NCI-H345 treated with DMSO at 0.1 percent for 48 hours (cell line): ENCODE results near the gene CAMTA1.
"Not testable (repeated sequence)": the region's sequence is repeated elsewhere in the genome, so short reads cannot be mapped to it uniquely, and the experiment has no call there.

ENCODE experiments used
- DNase-seq: peaks from one replicate; lab custom pipeline; 2025; ENCODE audit not compliant: unreplicated experiment; lab: John Stamatoyannopoulos, UW

CAMTA1 gene

DNA sequence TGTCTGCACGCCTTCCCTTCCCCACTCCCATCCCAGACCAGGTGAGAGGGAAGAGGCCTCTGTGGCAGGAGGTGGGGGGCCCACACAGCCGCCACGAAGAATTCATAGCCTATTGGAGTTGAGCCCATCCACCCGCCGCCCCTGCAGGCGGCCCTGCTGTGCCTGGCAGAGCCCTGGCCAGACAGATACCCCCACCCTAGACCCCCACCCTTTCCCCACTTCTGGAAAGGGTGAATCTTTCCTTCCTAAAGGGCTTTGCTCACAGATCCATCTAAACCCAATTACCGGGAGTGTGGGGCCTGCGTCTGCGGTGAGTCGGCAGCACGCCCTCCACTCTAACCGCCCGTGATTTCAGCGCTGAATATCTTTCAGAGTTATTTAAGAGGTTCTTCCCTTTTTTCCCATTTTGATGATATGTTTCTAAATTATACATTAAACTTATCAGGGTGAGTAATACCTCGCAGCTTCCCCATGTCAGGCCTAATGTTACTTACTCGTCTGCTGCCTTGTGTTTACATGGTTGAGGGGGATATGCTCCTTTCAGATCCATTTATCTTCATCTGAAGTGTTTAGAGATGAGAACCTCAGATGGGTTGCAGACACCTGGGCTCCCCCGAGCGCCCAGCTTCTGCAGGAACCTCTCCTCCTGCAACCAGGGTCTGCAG lies 802.0 kb downstream of the CAMTA1 start:
- no peak for DNase-seq

DNA sequence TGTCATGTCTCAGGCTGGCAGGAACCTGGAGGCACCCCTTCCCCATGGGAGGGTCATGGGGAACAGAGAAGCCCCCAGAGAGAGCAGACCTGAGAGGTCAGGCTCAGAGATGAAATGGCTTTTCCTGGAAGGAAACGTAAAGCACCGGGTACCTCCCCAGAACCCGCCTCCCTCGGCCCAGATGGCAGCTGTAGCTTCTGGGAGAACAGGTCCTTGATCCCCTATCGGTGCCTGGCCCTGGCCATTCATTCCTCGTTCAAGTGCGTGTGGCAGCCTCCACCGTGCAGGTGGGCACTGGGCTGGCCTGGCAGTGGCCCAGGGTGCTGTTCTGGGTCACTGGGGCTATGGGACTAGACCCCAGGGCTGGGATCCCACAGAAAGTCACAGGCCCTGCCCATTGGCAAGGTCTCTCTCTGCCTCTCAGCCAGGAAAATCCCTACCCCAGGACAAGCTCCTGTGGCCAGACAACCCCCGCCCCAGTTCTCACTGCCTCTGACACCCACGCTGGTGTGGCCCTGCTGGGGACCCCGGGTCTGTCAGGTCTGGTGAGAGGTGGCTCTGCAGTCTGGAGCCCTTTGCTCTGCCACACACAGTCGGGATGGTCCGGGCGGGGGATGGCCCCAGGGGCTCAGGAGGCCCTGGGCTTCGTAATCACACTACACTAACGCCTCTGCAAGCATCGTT lies 802.7 kb downstream of the CAMTA1 start:
- no peak for DNase-seq

DNA sequence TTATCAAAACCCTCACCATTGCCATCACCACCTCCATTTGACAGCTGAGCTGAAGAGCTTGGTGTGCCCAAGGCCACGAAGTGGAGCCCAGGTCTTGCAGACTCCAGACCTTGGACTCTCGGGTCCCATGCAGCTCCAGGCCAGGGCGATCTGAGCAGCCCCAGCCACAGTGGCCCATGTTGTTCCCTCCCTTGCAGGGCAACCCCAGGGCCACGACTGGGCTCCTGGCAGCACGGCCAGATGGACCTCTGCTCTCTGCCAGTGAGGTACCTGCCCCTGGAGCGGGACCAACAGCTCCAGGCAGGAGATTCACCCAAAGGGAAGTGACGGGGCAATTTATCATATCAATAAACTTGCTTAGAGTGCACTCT lies 803.2 kb downstream of the CAMTA1 start:
- DNase-seq = no peak

DNA sequence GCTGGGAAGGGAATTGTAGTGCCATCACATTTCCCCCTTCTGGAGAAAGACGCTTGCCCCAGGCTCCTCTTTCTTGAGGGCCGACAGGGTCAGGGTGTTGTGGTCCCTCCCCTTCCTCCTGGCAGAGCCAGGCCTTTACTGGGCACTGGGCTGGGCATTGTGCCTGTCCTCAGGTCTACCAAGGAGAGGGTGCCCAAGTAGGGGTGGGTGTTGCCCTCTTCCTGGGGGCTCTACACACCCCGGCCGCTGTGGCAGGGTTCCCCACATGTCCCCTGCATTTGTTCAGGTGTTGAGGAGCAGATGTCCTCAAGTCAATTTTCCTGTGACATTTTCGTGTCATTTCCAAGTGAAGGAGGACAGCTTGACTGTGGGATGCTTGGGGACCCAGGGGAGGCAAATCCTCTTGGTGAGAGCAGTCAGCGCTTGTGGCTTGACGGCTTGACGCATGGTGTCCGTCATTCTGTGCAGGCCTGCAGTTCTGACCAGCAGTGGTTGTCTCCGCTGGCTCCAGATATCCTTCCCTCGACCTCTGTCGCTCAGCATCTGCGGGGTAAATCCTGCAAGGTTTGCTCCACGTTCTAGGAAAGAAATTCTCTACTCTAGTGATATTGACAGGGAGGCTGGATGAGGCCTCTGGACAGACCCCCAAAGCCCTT lies 804.0 kb downstream of the CAMTA1 start:
- DNase-seq = no peak

DNA sequence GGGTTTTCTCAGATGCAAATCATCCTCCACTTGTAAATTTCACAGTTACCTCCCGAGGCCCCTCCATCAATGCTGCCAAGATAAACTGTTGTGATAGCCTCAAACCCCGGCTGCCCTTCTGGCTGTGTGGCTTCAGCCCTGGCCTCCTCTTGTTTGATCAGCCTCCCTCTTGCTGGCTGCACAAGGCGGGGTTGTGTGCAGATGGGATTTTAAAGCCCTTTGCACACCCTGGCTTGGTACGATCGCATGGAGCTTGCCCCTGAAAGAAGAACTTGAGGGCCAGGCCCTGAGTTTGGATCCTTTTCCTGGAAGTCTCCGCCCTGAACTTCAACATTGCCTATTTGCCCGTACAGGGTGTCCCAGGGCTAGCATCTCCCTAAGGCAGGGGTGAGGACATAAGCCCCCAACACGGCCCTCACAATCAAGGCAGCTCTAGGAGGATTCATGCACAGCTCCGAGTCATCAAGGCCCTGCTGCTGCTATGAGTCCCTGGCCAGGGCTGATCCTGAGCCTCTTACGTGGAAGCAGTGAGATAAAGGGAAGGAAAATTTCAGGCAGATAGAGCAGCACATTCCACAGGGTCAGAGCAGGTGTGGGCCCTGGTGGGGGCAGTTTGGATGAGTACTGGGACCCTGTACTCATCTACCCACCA lies 804.6 kb downstream of the CAMTA1 start:
- no peak for DNase-seq

DNA sequence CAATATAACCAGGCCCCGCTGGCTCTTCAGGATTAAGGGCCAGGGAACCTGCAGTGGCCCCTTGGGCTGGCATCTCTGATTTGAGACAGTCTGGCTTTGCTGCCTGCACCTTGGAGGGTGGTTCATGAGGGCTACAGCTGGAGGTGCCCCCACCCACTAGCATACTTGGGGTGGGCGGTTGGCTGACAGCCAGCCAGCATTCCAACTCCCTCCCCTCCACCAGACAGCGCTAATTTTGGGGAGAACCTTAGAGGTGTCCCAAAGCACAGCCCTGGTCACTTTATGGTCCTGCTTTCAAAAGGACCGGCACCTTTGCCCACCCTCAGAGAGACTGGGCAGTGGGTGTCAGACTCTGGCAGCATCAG lies 805.2 kb downstream of the CAMTA1 start:
- no peak for DNase-seq

DNA sequence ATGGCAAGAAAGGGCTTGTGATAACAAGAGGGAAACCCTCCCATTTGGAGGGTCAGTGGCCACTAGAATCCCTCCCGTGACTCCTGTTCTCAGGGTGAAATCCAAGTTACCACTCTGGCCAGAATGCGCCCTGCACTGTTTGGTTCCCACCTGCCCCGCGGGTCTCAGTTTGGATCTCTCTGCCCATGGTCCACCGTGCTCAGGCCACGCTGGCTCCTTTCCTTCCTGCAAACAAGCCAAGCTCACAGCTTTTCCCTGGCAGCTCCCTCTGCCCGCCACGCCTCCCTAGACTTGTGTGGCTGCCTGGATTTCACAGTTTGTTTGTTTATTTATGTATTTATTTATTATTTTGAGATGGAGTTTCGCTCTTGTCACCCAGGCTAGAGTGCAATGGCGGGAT lies 806.3 kb downstream of the CAMTA1 start:
- no peak for DNase-seq

DNA sequence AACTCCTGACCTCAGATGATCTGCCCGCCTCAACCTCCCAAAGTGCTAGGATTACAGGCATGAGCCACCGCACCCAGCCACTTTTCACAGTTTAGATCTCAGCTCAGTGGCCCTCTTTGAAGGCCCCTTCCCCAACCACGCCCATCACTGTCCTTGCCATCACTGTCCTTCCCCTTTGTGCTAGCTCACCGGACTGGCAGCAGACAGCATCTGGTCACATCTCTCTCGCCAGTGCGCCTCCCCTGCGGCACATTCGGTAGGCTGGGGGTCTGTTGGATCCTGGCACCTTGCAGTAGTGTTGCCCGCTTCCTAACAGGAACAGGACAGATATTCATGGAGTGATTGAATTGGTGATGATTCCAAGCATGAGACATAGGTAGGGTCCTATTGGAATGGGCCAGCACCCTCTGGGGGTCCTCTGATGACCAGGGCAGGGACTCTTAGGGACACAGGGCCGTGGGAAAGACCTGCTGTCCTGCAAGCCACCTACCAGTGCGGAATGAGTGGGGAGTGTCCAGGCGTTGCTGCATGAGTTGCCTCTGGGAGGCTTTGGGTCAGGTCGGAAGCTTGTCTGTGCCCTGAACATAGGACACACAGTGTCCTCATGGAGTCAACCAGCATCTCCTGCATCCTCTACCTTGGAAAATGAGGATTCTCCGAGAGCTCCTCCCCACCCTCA lies 807.0 kb downstream of the CAMTA1 start:
- DNase-seq = no peak

DNA sequence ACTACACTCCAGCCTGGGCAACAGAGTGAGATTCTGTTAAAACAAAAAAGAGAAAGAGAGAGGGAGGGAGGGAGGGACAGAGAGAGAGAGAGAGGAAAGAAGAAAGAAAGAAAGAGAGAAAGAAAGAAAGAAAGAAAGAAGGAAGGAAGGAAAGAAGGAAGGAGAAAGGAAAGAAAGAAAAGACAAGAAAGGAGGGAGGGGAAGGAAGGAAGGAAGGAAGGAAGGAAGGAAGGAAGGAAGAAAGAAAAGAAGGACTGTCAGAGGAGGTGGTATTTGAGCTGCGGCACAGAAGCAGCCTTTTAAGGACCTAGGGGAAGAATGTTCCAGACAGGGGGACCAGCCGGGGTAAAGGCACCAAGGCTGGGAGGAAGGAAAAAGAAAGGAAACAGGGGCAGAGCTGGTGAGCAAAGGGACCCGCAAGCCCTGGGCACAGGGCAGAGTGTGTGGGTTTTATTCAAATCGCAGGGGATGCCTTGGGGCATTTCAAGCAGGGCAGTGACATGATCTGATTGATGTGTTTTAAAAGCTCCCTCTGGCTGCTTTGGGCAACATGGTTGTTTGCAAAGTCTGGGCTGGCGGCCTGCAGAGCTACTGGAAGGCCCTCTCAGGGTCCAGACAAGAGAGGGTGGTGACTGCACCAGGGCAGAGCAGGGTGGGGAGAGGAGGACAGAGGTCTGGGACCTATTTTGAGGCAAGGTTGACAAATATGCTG lies 808.9 kb downstream of the CAMTA1 start:
- DNase-seq = no peak

DNA sequence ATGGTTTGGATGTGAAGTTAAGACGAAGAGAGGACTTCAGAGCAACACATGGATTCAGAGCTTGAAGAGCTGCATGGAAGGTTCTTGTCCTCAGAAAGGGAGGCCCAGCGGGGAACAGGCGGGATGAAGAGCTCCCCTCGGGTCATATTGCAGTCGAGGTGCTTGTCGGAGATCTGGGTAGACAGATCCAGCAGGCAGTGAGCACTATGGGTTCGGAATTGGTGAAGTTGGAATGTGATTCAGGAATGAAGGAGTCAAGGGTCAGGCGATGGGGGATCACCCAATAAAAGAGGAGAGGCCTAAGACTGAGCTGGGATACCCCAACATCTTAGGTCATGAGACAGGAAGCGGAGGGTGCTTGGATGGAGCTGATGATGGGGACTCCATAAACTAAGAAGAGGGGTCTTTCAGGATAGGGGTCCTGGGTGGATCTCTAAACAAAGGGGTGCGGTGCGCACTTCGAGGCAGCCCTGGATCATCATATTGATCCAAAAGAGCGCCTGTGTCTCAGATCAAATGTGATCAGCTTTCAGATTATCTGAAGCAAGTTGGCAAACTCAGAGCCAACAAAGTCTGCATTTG lies 809.6 kb downstream of the CAMTA1 start:
- no peak for DNase-seq

DNA sequence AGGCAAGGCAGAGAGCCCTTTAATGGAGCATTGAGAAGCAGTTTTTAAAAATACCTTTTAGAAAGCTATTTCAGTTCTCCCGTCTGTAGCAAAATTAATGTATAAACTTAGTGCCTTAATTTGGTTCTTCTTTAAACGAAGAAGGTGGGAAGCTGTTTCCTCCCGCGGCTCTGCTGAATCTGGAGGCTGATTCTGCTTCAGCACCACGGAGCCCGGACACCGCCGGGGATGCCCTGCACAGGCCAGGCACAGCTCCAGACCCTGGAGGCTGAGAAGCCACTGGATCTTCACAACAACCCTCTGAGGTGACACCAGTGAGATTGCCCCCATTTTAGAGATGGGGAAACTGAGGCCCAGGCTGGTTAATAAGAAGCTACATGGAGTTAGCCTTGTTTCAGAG lies 810.1 kb downstream of the CAMTA1 start:
- no peak for DNase-seq

DNA sequence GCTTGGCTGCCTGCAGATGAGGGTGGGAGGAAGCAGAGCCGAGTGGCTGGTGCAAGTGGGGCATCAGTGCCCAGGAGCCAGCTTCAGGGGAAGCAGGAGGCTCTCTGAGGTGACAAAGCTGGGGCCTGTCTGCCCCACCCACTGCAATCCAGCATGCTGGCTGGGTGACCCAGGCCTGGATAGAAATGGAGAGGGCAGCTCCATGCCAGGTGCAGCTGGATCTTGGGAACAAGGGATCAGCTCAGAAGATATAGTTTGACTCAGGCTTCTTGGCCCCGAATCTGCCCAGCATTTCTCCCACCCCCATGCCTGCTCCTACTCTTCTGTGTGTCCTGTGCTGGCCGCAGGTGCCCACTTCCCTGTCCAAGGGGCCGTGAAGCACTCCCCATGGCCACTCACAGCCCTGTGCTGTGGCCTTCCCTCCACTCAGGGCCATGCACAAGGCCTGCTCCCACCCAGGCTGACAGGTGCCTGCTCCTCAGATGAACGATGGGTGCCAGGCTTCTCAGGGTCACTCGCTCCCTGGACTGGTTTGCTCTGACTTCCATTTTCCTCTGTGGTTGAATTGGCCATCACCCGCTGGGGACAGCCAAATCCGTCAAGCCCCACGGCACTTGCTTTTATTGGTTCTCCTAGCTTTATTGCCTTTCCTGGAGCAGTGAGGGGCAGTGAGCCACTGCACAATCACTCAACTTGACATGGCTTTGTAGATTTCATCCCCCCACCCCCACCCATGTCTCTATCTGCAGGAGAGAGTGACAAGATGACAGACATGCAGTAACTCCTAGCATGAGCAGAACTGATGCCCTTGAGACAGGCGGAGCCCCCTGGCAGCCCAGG lies 811.1 kb downstream of the CAMTA1 start:
- no peak for DNase-seq

DNA sequence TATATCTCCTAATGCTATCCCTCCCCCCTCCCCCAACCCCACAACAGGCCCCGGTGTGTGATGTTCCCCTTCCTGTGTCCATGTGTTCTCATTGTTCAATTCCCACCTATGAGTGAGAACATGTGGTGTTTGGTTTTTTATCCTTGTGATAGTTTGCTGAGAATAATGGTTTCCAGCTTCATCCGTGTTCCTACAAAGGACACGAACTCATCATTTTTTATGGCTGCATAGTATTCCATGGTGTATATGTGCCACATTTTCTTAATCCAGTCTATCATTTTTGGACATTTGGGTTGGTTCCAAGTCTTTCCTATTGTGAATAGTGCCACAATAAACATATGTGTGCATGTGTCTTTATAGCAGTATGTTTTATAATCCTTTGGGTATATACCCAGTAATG lies 812.8 kb downstream of the CAMTA1 start:
- DNase-seq = not testable (repeated sequence)

DNA sequence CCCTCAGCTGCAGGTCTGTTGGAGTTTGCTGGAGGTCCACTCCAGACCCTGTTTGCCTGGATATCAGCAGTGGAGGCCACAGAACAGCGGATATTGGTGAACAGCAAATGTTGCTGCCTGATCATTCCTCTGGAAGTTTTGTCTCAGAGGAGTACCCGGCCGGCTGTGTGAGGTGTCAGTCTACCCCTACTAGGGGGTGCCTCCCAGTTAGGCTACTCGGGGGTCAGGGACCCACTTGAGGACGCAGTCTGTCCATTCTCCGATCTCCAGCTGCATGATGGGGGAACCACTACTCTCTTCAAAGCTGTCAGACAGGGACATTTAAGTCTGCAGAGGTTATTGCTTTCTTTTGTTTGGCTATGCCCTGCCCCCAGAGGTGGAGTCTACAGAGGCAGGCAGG lies 819.7 kb downstream of the CAMTA1 start:
- not testable (repeated sequence) for DNase-seq

DNA sequence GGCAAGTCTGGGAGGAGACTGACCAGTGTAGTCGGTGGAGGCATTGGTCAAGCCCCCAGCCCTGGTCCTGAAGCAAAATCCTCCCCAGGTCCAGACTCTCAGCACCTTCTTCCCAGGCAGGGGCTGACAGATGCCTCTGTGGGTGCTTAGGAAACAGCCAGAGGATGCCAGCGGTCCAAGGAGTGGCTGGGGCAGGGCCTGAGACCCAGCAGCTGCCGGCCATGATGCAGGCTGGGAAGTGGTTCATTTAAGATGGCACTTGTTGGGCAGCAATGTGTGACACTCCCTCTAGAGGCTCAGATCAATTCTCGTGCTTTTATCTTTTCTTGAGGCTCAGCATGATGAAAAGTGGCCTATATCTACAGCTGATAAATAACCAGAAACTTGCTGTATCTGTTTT lies 820.8 kb downstream of the CAMTA1 start:
- DNase-seq = no peak

DNA sequence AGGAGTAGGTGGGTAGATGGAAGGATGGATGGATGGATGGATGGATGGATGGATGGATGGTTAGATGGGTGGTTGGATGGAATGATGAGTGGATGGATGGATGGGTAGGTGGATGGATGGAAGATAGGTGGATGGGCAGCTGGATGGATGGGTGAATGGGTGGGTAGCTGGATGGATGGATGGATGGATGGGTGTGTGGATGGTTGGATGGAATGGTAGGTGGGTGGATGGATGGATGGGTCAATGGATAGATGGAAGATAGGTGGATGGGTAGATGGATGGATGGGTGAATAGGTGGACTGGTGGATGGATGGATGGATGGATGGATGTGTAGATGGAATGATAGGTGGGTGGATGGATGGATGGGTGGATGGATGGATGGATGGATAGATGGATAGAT lies 821.8 kb downstream of the CAMTA1 start:
- DNase-seq = no peak

DNA sequence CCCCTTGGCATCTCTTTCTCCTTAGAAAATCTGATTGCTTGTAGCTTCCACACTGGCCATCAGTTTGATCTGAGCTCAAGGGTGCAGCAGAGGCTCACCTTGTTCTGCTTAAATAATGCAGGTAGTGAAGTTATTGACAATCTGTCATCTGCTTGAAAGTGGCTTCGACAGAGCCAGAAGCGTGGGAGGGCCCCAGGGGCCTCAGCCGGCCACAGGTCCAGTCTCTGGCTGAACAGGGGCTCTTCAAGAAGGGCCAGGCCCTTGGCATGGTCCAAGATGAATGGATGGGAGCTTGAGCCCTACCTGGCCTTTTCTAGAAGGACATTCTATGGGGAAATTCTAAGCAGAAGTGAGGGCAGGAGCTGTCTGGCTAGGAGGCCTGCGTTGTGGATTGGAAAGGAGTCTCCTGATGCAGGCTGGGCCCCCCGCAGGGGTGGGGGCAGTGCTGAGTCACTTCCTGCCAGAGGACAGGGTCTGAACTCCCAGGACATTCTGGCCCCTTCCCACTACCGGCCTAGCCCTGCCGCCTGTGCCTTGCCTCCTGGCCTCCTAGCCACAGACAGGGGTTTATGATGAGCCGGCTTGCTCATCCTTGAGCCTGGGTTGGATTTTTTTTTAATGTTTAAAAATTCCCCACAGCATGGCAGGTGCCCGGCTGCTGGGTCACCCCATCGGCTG lies 823.5 kb downstream of the CAMTA1 start:
- no peak for DNase-seq

DNA sequence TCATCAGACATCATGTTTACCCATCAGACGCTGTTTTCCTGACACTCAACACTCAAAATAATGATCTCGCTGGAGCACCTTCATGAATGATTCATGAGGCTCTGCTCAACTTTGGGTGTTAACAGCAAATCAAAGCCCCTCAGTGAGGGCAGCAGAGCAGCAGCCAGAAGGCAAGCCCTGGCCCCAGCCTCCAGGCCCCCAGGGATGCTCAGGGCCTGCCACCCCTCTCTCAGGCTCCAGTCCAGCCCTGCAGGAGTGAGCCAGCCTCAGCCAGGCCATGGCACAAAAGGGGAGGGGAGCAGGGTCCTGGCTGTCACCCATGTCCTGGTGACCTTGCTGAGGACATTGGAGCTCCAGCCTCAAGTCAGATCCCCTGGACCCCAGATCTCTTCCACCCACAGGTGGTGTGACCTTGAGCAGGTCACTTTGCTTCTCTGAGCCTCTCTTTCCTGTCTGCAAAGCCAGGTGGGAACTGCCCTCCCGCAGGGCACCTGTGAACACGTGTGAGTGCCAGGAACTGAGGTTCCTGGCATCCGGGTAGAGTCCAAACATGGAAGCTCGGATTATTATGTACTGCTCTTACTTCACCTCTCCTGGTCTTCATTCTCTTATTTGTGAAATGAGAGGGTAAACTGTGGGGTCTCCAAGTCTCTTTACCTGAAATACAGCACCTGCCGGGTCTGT lies 824.2 kb downstream of the CAMTA1 start:
- DNase-seq = peak; percentile 54
